Astrocyte of the cerebellum (primary cell): ENCODE data around the gene KIF17.

Experiments
- DNase-seq: peaks from one replicate; pipeline ENCODE4 v3.0.0-alpha.2; 2011; ENCODE audit warnings: low read depth
- H3K4me3 ChIP-seq: 2 replicates; pipeline ENCODE4 v1.5.1; 2011; ENCODE audit warnings: mild to moderate bottlenecking, low read depth, low read length, moderate library complexity
- CTCF ChIP-seq: IDR thresholded peaks from 2 replicates; pipeline ENCODE4 v1.5.1; 2012; ENCODE audit warnings: low read length, low read depth, moderate library complexity, mild to moderate bottlenecking; ENCODE audit errors: missing control alignments
- in situ Hi-C: cut with HindIII; loops from 2 replicates; pipeline ENCODE4 v1.10.0; 2017; ENCODE audit warnings: low sequenced_read_pairs

The KIF17 gene

GRCh38 chr1:20658166-20658915 is 59.5 kb downstream of the KIF17 start:
- TF ChIP-seq CTCF: no peak
- in situ Hi-C loops: no loop called here
- no peak for DNase-seq
- no peak overlapping the region for H3K4me3 ChIP-seq

GRCh38 chr1:20657024-20657423 is 60.8 kb downstream of the KIF17 start:
- TF ChIP-seq CTCF: no peak
- in situ Hi-C loops: no loop called here
- H3K4me3 ChIP-seq: no peak overlapping the region
- DNase-seq: no peak

GRCh38 chr1:20654104-20654690 is 63.6 kb downstream of the KIF17 start:
- DNase-seq: no peak
- no peak overlapping the region for H3K4me3 ChIP-seq
- no peak for TF ChIP-seq CTCF
- in situ Hi-C loops: no loop called here

- TF ChIP-seq CTCF: no peak
- H3K4me3 ChIP-seq: no peak overlapping the region
- in situ Hi-C loops: no loop called here
- DNase-seq: no peak
Observed at GRCh38 chr1:20652300-20652699, 65.5 kb downstream of the KIF17 start.

- TF ChIP-seq CTCF: no peak
- in situ Hi-C loops: loop anchor here (25.0 kb wide), 1 partner anchor 112 kb away; no protein-coding TSS in a partner anchor
- no peak overlapping the region for H3K4me3 ChIP-seq
- DNase-seq: no peak
Observed at GRCh38 chr1:20648946-20649345, 68.9 kb downstream of the KIF17 start.

- DNase-seq: no peak
- in situ Hi-C loops: loop anchor here (25.0 kb wide), 1 partner anchor 111 kb away; no protein-coding TSS in a partner anchor
- no peak overlapping the region for H3K4me3 ChIP-seq
- no peak for TF ChIP-seq CTCF
Observed at GRCh38 chr1:20648438-20648837, 69.4 kb downstream of the KIF17 start.
